ENCODE results near the gene ZNF836. TPM values are rescaled to one million over a fixed set of nuclear protein-coding genes. Genes with fewer than 3 reads are reported as not detected.

ZNF836 gene
- 16.5 TPM for polyA plus RNA-seq (2013)

DNA sequence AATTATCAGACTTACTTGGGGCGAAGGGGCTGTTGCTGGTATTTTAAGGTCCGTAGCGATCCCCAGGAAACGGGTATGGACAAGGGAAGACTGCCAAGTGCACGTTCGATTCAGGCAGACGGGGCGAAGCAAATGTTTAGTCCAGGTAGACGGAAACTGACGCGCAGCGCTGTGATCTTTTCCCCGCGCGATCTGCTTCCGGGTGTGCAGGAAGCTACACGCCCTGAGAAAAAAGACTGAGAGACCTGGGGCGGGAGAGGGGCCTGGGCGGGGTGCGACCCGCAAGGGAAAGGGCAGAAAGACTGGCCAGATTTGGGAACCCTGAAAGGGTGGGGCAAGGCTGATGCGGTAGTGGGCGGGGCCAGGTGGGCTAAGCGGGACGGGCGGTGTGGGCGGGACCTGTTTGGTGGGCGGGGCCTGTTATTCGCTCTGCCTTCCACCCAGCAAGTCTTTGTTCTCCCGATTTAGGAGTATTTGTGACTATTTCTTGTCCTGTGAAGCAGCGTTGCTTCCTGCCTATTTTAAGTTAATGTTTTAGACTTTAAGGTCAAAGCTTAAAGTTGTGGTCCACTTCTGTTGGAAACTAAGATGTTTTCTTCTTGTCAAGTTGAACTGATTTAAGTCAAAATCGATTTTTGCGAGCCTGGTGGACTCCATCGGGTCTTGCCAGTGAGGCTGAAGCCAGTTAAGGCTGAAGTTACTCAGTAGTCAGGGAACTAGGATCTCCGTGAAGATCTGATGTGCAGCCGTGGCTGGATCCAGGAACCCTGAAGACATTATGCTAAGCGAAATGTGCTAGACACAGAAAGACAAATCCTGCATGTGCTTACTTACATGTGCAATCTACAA is at the start of gene ZNF836:
Gene ZNF836, minus strand, starts transcription at position 301 of the 849 bp plus-strand sequence. CDS start 3,549 bp downstream, outside the sequence.
- POLR2A ChIA-PET: no interaction called here
- CTCF ChIA-PET: interaction anchor here (1.1 to 1.6 kb wide), 2 partner anchors 32 to 34 kb away, joined by 4 read pairs; partner anchors contain the start of gene ZNF616
- Histone ChIP-seq H3K27ac (ENCODE audit: insufficient read depth in 1 of 2, low read depth in 1 of 2, low read length in 2 of 2, poor library complexity in 1 of 2, severe bottlenecking in 2 of 2) (peak within 1 kb of the TSS; percentile 52 to 80), H3K4me3 (ENCODE audit: control insufficient read depth in 1 of 7, extremely low read depth in 1 of 7, insufficient read depth in 4 of 7, low read depth in 2 of 7, low read length in 6 of 7) (peak within 1 kb of the TSS; percentile 70 to 100 (median 98)), H3K4me1 (ENCODE audit: control extremely low read depth in 1 of 4, control insufficient read depth in 4 of 4, insufficient read depth in 4 of 4, low read length in 3 of 4) (peaks cover 5 to 20% (median 11%) of the 10 kb centered on the region in 4 experiments), H3K27me3 (replicated peaks in 2 of 5; ENCODE audit: control insufficient read depth in 4 of 5, insufficient read depth in 5 of 5, low read length in 4 of 5) (no peaks in the 10 kb centered on the region), H3K9me3 (ENCODE audit: control extremely low read depth in 1 of 5, control insufficient read depth in 4 of 5, insufficient read depth in 2 of 5, low read depth in 1 of 5, low read length in 4 of 5) (peaks cover 0 to 12% (median 0%) of the 10 kb centered on the region in 5 experiments), H3K36me3 (ENCODE audit: control insufficient read depth in 4 of 4, insufficient read depth in 4 of 4, low read length in 3 of 4) (peaks cover 0 to 19% (median 14%) of the 10 kb centered on the region in 4 experiments)
- DNase-seq: peak; percentile 82 to 88 (median 87)
- WGBS (ENCODE audit: insufficient coverage): 5% methylated on average over 35 of the region's 37 CpGs

DNA sequence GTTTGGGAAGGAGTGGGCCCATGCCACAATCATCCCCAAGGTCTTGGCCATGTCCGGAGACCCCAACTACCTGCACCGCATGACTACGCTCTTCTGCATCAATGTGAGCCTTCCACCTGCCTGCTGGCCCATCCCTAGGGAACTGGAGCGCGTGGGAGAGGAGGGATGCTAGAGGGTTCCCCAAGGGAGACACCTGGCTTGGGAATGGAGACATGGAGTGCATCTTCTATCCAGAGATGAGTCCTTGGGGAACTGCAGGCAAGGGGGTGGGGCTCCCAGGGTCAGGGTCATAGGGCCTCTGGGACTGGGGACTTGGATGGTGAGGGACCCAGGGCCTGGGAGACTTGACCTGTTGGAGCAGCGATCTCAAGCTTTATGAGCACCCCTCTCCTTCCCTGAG is 49.6 kb upstream of the ZNF836 start:
- no peaks in the 10 kb centered on the region for H3K27me3 ChIP-seq (replicated peaks in 2 of 5; ENCODE audit: control insufficient read depth in 4 of 5, insufficient read depth in 5 of 5, low read length in 4 of 5)
- 99% methylated on average over 6 of the region's 6 CpGs for WGBS (ENCODE audit: insufficient coverage)
- H3K4me1 ChIP-seq (ENCODE audit: control extremely low read depth in 1 of 4, control insufficient read depth in 4 of 4, insufficient read depth in 4 of 4, low read length in 3 of 4): no peaks in the 10 kb centered on the region
- no peaks in the 10 kb centered on the region for H3K9me3 ChIP-seq (ENCODE audit: control extremely low read depth in 1 of 5, control insufficient read depth in 4 of 5, insufficient read depth in 2 of 5, low read depth in 1 of 5, low read length in 4 of 5)
- H3K36me3 ChIP-seq (ENCODE audit: control insufficient read depth in 4 of 4, insufficient read depth in 4 of 4, low read length in 3 of 4): peaks cover 21 to 93% (median 70%) of the 10 kb centered on the region in 4 experiments
- no peak overlapping the region for H3K4me3 ChIP-seq (ENCODE audit: control insufficient read depth in 1 of 7, extremely low read depth in 1 of 7, insufficient read depth in 4 of 7, low read depth in 2 of 7, low read length in 6 of 7)
- no peak overlapping the region for H3K27ac ChIP-seq (ENCODE audit: insufficient read depth in 1 of 2, low read depth in 1 of 2, low read length in 2 of 2, poor library complexity in 1 of 2, severe bottlenecking in 2 of 2)
- CTCF ChIA-PET: no interaction called here
- POLR2A ChIA-PET: no interaction called here
- DNase-seq: no peak

GRCh38 chr19:52219611-52220010 is 48.2 kb upstream of the ZNF836 start:
- no peaks in the 10 kb centered on the region for H3K27me3 ChIP-seq (replicated peaks in 2 of 5; ENCODE audit: control insufficient read depth in 4 of 5, insufficient read depth in 5 of 5, low read length in 4 of 5)
- H3K4me3 ChIP-seq (ENCODE audit: control insufficient read depth in 1 of 7, extremely low read depth in 1 of 7, insufficient read depth in 4 of 7, low read depth in 2 of 7, low read length in 6 of 7): no peak overlapping the region
- 100% methylated on average over 7 of the region's 8 CpGs for WGBS (ENCODE audit: insufficient coverage)
- no peak for DNase-seq
- POLR2A ChIA-PET: no interaction called here
- peaks cover 20 to 96% (median 76%) of the 10 kb centered on the region in 4 experiments for H3K36me3 ChIP-seq (ENCODE audit: control insufficient read depth in 4 of 4, insufficient read depth in 4 of 4, low read length in 3 of 4)
- H3K4me1 ChIP-seq (ENCODE audit: control extremely low read depth in 1 of 4, control insufficient read depth in 4 of 4, insufficient read depth in 4 of 4, low read length in 3 of 4): no peaks in the 10 kb centered on the region
- no peak overlapping the region for H3K27ac ChIP-seq (ENCODE audit: insufficient read depth in 1 of 2, low read depth in 1 of 2, low read length in 2 of 2, poor library complexity in 1 of 2, severe bottlenecking in 2 of 2)
- H3K9me3 ChIP-seq (ENCODE audit: control extremely low read depth in 1 of 5, control insufficient read depth in 4 of 5, insufficient read depth in 2 of 5, low read depth in 1 of 5, low read length in 4 of 5): no peaks in the 10 kb centered on the region
- CTCF ChIA-PET: no interaction called here

GRCh38 chr19:52217576-52217975 is 46.2 kb upstream of the ZNF836 start:
- Histone ChIP-seq H3K4me1 (ENCODE audit: control extremely low read depth in 1 of 4, control insufficient read depth in 4 of 4, insufficient read depth in 4 of 4, low read length in 3 of 4) (no peaks in the 10 kb centered on the region), H3K27me3 (replicated peaks in 2 of 5; ENCODE audit: control insufficient read depth in 4 of 5, insufficient read depth in 5 of 5, low read length in 4 of 5) (no peaks in the 10 kb centered on the region), H3K27ac (ENCODE audit: insufficient read depth in 1 of 2, low read depth in 1 of 2, low read length in 2 of 2, poor library complexity in 1 of 2, severe bottlenecking in 2 of 2) (no peak overlapping the region), H3K4me3 (ENCODE audit: control insufficient read depth in 1 of 7, extremely low read depth in 1 of 7, insufficient read depth in 4 of 7, low read depth in 2 of 7, low read length in 6 of 7) (no peak overlapping the region), H3K9me3 (ENCODE audit: control extremely low read depth in 1 of 5, control insufficient read depth in 4 of 5, insufficient read depth in 2 of 5, low read depth in 1 of 5, low read length in 4 of 5) (no peaks in the 10 kb centered on the region), H3K36me3 (ENCODE audit: control insufficient read depth in 4 of 4, insufficient read depth in 4 of 4, low read length in 3 of 4) (peaks cover 15 to 97% (median 80%) of the 10 kb centered on the region in 4 experiments)
- 92% methylated on average over 2 of the region's 5 CpGs for WGBS (ENCODE audit: insufficient coverage)
- no peak for DNase-seq
- POLR2A ChIA-PET: no interaction called here
- CTCF ChIA-PET: no interaction called here

- H3K27me3 ChIP-seq (replicated peaks in 2 of 5; ENCODE audit: control insufficient read depth in 4 of 5, insufficient read depth in 5 of 5, low read length in 4 of 5): no peaks in the 10 kb centered on the region
- H3K4me1 ChIP-seq (ENCODE audit: control extremely low read depth in 1 of 4, control insufficient read depth in 4 of 4, insufficient read depth in 4 of 4, low read length in 3 of 4): no peaks in the 10 kb centered on the region
- no peak overlapping the region for H3K4me3 ChIP-seq (ENCODE audit: control insufficient read depth in 1 of 7, extremely low read depth in 1 of 7, insufficient read depth in 4 of 7, low read depth in 2 of 7, low read length in 6 of 7)
- peaks cover 16 to 97% (median 82%) of the 10 kb centered on the region in 4 experiments for H3K36me3 ChIP-seq (ENCODE audit: control insufficient read depth in 4 of 4, insufficient read depth in 4 of 4, low read length in 3 of 4)
- WGBS (ENCODE audit: insufficient coverage): 100% methylated on average over 3 of the region's 3 CpGs
- no peaks in the 10 kb centered on the region for H3K9me3 ChIP-seq (ENCODE audit: control extremely low read depth in 1 of 5, control insufficient read depth in 4 of 5, insufficient read depth in 2 of 5, low read depth in 1 of 5, low read length in 4 of 5)
- no peak overlapping the region for H3K27ac ChIP-seq (ENCODE audit: insufficient read depth in 1 of 2, low read depth in 1 of 2, low read length in 2 of 2, poor library complexity in 1 of 2, severe bottlenecking in 2 of 2)
- DNase-seq: no peak
- ChIA-PET CTCF (no interaction called here), POLR2A (interaction anchor here (1.0 kb wide), 1 partner anchor 11 kb away, joined by 4 read pairs; no protein-coding TSS in a partner anchor)
Measured at GRCh38 chr19:52216401-52216800, 45.0 kb upstream of the ZNF836 start.

DNA sequence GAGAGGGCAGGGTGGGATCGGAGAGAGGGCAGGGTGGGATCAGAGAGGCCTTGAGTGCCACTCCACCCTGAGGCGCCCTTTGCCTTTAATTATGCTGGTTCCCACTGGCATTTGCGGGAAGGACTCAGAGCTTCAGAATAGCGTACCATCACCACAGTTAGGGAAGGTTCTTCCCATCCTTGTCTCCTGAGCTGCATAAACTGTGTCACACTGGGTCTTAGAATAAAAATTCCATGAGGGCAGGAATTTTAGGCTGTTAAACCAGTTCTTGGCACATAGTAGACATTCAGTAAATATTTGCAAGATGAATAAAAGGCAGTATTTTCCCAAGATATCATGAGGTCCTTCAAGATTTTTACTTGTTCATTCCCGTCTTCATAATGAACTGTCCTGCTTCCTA is 42.8 kb upstream of the ZNF836 start:
- H3K36me3 ChIP-seq (ENCODE audit: control insufficient read depth in 4 of 4, insufficient read depth in 4 of 4, low read length in 3 of 4): peaks cover 15 to 96% (median 75%) of the 10 kb centered on the region in 4 experiments
- no peak for DNase-seq
- WGBS (ENCODE audit: insufficient coverage): 100% methylated on average over 5 of the region's 5 CpGs
- H3K4me1 ChIP-seq (ENCODE audit: control extremely low read depth in 1 of 4, control insufficient read depth in 4 of 4, insufficient read depth in 4 of 4, low read length in 3 of 4): no peaks in the 10 kb centered on the region
- H3K27me3 ChIP-seq (replicated peaks in 2 of 5; ENCODE audit: control insufficient read depth in 4 of 5, insufficient read depth in 5 of 5, low read length in 4 of 5): no peaks in the 10 kb centered on the region
- no peak overlapping the region for H3K4me3 ChIP-seq (ENCODE audit: control insufficient read depth in 1 of 7, extremely low read depth in 1 of 7, insufficient read depth in 4 of 7, low read depth in 2 of 7, low read length in 6 of 7)
- ChIA-PET POLR2A (interaction anchor here (0.6 kb wide), 1 partner anchor 25 kb away, joined by 3 read pairs; the partner anchor contains the start of gene PPP2R1A), CTCF (no interaction called here)
- H3K9me3 ChIP-seq (ENCODE audit: control extremely low read depth in 1 of 5, control insufficient read depth in 4 of 5, insufficient read depth in 2 of 5, low read depth in 1 of 5, low read length in 4 of 5): no peaks in the 10 kb centered on the region
- H3K27ac ChIP-seq (ENCODE audit: insufficient read depth in 1 of 2, low read depth in 1 of 2, low read length in 2 of 2, poor library complexity in 1 of 2, severe bottlenecking in 2 of 2): no peak overlapping the region

GRCh38 chr19:52212572-52213255 is 41.3 kb upstream of the ZNF836 start:
- Histone ChIP-seq H3K4me3 (ENCODE audit: control insufficient read depth in 1 of 7, extremely low read depth in 1 of 7, insufficient read depth in 4 of 7, low read depth in 2 of 7, low read length in 6 of 7) (no peak overlapping the region), H3K4me1 (ENCODE audit: control extremely low read depth in 1 of 4, control insufficient read depth in 4 of 4, insufficient read depth in 4 of 4, low read length in 3 of 4) (no peaks in the 10 kb centered on the region), H3K9me3 (ENCODE audit: control extremely low read depth in 1 of 5, control insufficient read depth in 4 of 5, insufficient read depth in 2 of 5, low read depth in 1 of 5, low read length in 4 of 5) (no peaks in the 10 kb centered on the region), H3K27me3 (replicated peaks in 2 of 5; ENCODE audit: control insufficient read depth in 4 of 5, insufficient read depth in 5 of 5, low read length in 4 of 5) (no peaks in the 10 kb centered on the region), H3K36me3 (ENCODE audit: control insufficient read depth in 4 of 4, insufficient read depth in 4 of 4, low read length in 3 of 4) (peaks cover 12 to 94% (median 71%) of the 10 kb centered on the region in 4 experiments), H3K27ac (ENCODE audit: insufficient read depth in 1 of 2, low read depth in 1 of 2, low read length in 2 of 2, poor library complexity in 1 of 2, severe bottlenecking in 2 of 2) (no peak overlapping the region)
- CTCF ChIA-PET: interaction anchor here (0.6 kb wide), 1 partner anchor 51 kb away, joined by 3 read pairs; no protein-coding TSS in a partner anchor
- POLR2A ChIA-PET: no interaction called here
- DNase-seq: no peak
- WGBS (ENCODE audit: insufficient coverage): 97% methylated on average over 25 of the region's 25 CpGs
